Erythroblast (primary cell): ENCODE results near the gene AKAP8.

Experiments
- GATA1 ChIP-seq: IDR thresholded peaks from 2 replicates; pipeline ENCODE4 v1.6.1; 2011; ENCODE audit warnings: low read depth, mild to moderate bottlenecking, control low read depth, low read length, moderate library complexity
- POLR2A ChIP-seq: IDR thresholded peaks from 2 replicates; pipeline ENCODE4 v1.6.1; 2011; ENCODE audit warnings: mild to moderate bottlenecking, low read length

DNA sequence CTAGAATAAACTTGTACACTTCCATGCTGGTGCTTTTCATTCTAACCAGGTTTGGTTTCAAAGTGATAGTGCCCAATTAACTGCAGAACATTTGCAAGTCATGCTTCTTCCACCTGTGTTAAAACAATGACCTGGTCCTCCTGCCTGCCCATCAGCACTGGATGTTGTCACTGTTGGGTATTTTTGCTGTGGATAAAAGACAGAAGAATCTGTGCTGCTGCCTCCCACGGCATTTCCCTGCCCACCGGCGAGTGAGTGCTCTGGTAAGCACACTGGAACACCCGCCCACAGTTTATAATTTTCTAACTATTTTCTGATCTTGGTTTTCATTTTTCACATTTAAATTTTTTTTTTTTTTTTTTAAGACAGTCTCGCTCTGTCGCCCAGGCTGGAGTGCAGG, 2.3 kb upstream of the AKAP8 start:
- TF ChIP-seq POLR2A: no peak
- no peak for TF ChIP-seq GATA1
